ENCODE data around the gene CLEC2A. TPM values are rescaled to one million over a fixed set of nuclear protein-coding genes. Genes with fewer than 3 reads are reported as not detected.
"Not testable (repeated sequence)": the region's sequence is repeated elsewhere in the genome, so short reads cannot be mapped to it uniquely, and the experiment has no call there.

Gene CLEC2A
- total and polyA plus RNA-seq, 2 donors from 2014 or later: not detected

- intact Hi-C loops (cut with DNase I): no loop called here
- H3K4me1 ChIP-seq (ENCODE audit: control insufficient read depth in 2 of 3, insufficient read depth in 2 of 3, low read depth in 1 of 3, low read length in 3 of 3): no peaks in the 10 kb centered on the region
- no peak overlapping the region for H3K4me3 ChIP-seq (ENCODE audit: low read length in 3 of 3)
- no peaks in the 10 kb centered on the region for H3K36me3 ChIP-seq (ENCODE audit: control insufficient read depth in 2 of 3, insufficient read depth in 3 of 3, low read length in 3 of 3)
- no peak overlapping the region for H3K27ac ChIP-seq (ENCODE audit: low read depth in 2 of 2, low read length in 2 of 2)
- no peaks in the 10 kb centered on the region for H3K27me3 ChIP-seq (ENCODE audit: control insufficient read depth, insufficient read depth, low read length)
- H3K9me3 ChIP-seq (ENCODE audit: control insufficient read depth in 2 of 3, insufficient read depth in 1 of 3, low read length in 3 of 3): no peaks in the 10 kb centered on the region
- TF ChIP-seq CTCF (IDR thresholded peaks at IDR 0.05; ENCODE audit: borderline replicate concordance, extremely low read depth, insufficient read depth): no peak
- H3K9ac ChIP-seq (ENCODE audit: low read length in 3 of 3): no peak overlapping the region
- no peak for DNase-seq
- FAIRE-seq: no peak
Measured at GRCh38 chr12:9957834-9958233, 25.7 kb upstream of the CLEC2A start.

GRCh38 chr12:9952954-9953729 lies 21.0 kb upstream of the CLEC2A start:
- DNase-seq: peak in 1 of 5 donors; percentile 64
- H3K4me3 ChIP-seq (ENCODE audit: low read length in 3 of 3); H3K4me1 ChIP-seq (ENCODE audit: control insufficient read depth in 2 of 3, insufficient read depth in 2 of 3, low read depth in 1 of 3, low read length in 3 of 3); H3K27me3 ChIP-seq (ENCODE audit: control insufficient read depth, insufficient read depth, low read length); intact Hi-C loops (cut with DNase I); H3K9me3 ChIP-seq (ENCODE audit: control insufficient read depth in 2 of 3, insufficient read depth in 1 of 3, low read length in 3 of 3); FAIRE-seq; H3K27ac ChIP-seq (ENCODE audit: low read depth in 2 of 2, low read length in 2 of 2); H3K36me3 ChIP-seq (ENCODE audit: control insufficient read depth in 2 of 3, insufficient read depth in 3 of 3, low read length in 3 of 3); H3K9ac ChIP-seq (ENCODE audit: low read length in 3 of 3): not testable (repeated sequence)

- FAIRE-seq (no peak), DNase-seq (no peak)
- no peak overlapping the region for H3K27ac ChIP-seq (ENCODE audit: low read depth in 2 of 2, low read length in 2 of 2)
- intact Hi-C loops (cut with DNase I): no loop called here
- no peaks in the 10 kb centered on the region for H3K4me1 ChIP-seq (ENCODE audit: control insufficient read depth in 2 of 3, insufficient read depth in 2 of 3, low read depth in 1 of 3, low read length in 3 of 3)
- no peak overlapping the region for H3K9ac ChIP-seq (ENCODE audit: low read length in 3 of 3)
- no peak for TF ChIP-seq CTCF (IDR thresholded peaks at IDR 0.05; ENCODE audit: borderline replicate concordance, extremely low read depth, insufficient read depth)
- no peaks in the 10 kb centered on the region for H3K9me3 ChIP-seq (ENCODE audit: control insufficient read depth in 2 of 3, insufficient read depth in 1 of 3, low read length in 3 of 3)
- H3K27me3 ChIP-seq (ENCODE audit: control insufficient read depth, insufficient read depth, low read length): no peaks in the 10 kb centered on the region
- no peak overlapping the region for H3K4me3 ChIP-seq (ENCODE audit: low read length in 3 of 3)
- H3K36me3 ChIP-seq (ENCODE audit: control insufficient read depth in 2 of 3, insufficient read depth in 3 of 3, low read length in 3 of 3): no peaks in the 10 kb centered on the region
Measured at GRCh38 chr12:9951026-9951675, 19.0 kb upstream of the CLEC2A start.

GRCh38 chr12:9948606-9949296 lies 16.6 kb upstream of the CLEC2A start:
- Histone ChIP-seq H3K36me3 (ENCODE audit: control insufficient read depth in 2 of 3, insufficient read depth in 3 of 3, low read length in 3 of 3) (no peaks in the 10 kb centered on the region), H3K4me3 (ENCODE audit: low read length in 3 of 3) (no peak overlapping the region), H3K9me3 (ENCODE audit: control insufficient read depth in 2 of 3, insufficient read depth in 1 of 3, low read length in 3 of 3) (no peaks in the 10 kb centered on the region), H3K27ac (ENCODE audit: low read depth in 2 of 2, low read length in 2 of 2) (no peak overlapping the region), H3K27me3 (ENCODE audit: control insufficient read depth, insufficient read depth, low read length) (no peaks in the 10 kb centered on the region), H3K9ac (ENCODE audit: low read length in 3 of 3) (no peak overlapping the region), H3K4me1 (ENCODE audit: control insufficient read depth in 2 of 3, insufficient read depth in 2 of 3, low read depth in 1 of 3, low read length in 3 of 3) (no peaks in the 10 kb centered on the region)
- DNase-seq (no peak), FAIRE-seq (no peak)
- no peak for TF ChIP-seq CTCF (IDR thresholded peaks at IDR 0.05; ENCODE audit: borderline replicate concordance, extremely low read depth, insufficient read depth)
- intact Hi-C loops (cut with DNase I): no loop called here

Measured in kidney (tissue), 14 donors.